ENCODE results near the gene SSC5D. TPM values are rescaled to one million over a fixed set of nuclear protein-coding genes. Genes with fewer than 3 reads are reported as not detected.

Gene SSC5D
- polyA plus RNA-seq, 1 of the 3 experiments (the other 2 are of a cell fraction): 4.9 TPM

GRCh38 chr19:55491546-55492360 is 3.5 kb downstream of the SSC5D start:
- POLR2A ChIA-PET: interaction anchor here (1.1 to 1.8 kb wide), 3 partner anchors 12 to 18 kb away, joined by 3 to 6 read pairs (median 3); partner anchors contain the start of gene ZNF628
- CTCF ChIA-PET: interaction anchor here (6.3 to 15.1 kb wide), 2 partner anchors 13 to 24 kb away, joined by 31 to 162 read pairs; no protein-coding TSS in a partner anchor
- no peaks in the 10 kb centered on the region for H3K9me3 ChIP-seq
- no peak overlapping the region for H3K27ac ChIP-seq (ENCODE audit: low read depth in 2 of 2, low read length in 1 of 2)
- no peak for DNase-seq
- H3K36me3 ChIP-seq (replicated peaks in 1 of 2; ENCODE audit: control insufficient read depth in 1 of 2, insufficient read depth in 2 of 2, low read length in 1 of 2): no peaks in the 10 kb centered on the region
- H3K79me2 ChIP-seq (ENCODE audit: insufficient read depth): no peaks in the 10 kb centered on the region
- H3F3A ChIP-seq (replicated peaks; ENCODE audit: insufficient read depth): peaks cover 18% of the 10 kb centered on the region
- no peak overlapping the region for H2AFZ ChIP-seq (ENCODE audit: low read depth)
- 84% methylated on average over 19 of the region's 24 CpGs for WGBS (ENCODE audit: low lambda C conversion rate)
- no peaks in the 10 kb centered on the region for H3K27me3 ChIP-seq (ENCODE audit: insufficient read depth)
- no peak overlapping the region for H3K9ac ChIP-seq
- H3K4me3 ChIP-seq (ENCODE audit: low read depth in 2 of 2, low read length in 1 of 2): no peak overlapping the region
- H3K9me2 ChIP-seq: no peaks in the 10 kb centered on the region
- no peaks in the 10 kb centered on the region for H4K20me1 ChIP-seq (ENCODE audit: insufficient read depth)
- TF ChIP-seq FOXJ3 (CRISPR knock-in tag; IDR thresholded peaks at IDR 0.05): no peak
- no peak for TF ChIP-seq RAD21 (IDR thresholded peaks at IDR 0.05; ENCODE audit: low read length)
- TF ChIP-seq, protein P1, sequence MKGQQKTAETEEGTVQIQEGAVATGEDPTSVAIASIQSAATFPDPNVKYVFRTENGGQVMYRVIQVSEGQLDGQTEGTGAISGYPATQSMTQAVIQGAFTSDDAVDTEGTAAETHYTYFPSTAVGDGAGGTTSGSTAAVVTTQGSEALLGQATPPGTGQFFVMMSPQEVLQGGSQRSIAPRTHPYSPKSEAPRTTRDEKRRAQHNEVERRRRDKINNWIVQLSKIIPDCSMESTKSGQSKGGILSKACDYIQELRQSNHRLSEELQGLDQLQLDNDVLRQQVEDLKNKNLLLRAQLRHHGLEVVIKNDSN (IDR thresholded peaks at IDR 0.05; ENCODE audit: borderline replicate concordance, low read depth): no peak
- TF ChIP-seq FOSL2 (IDR thresholded peaks at IDR 0.05; ENCODE audit: borderline replicate concordance, low read depth): no peak
- TF ChIP-seq, protein P2, sequence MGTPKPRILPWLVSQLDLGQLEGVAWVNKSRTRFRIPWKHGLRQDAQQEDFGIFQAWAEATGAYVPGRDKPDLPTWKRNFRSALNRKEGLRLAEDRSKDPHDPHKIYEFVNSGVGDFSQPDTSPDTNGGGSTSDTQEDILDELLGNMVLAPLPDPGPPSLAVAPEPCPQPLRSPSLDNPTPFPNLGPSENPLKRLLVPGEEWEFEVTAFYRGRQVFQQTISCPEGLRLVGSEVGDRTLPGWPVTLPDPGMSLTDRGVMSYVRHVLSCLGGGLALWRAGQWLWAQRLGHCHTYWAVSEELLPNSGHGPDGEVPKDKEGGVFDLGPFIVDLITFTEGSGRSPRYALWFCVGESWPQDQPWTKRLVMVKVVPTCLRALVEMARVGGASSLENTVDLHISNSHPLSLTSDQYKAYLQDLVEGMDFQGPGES (IDR thresholded peaks at IDR 0.05; ENCODE audit: low read depth, low read length): no peak
- no peak for TF ChIP-seq REST (IDR thresholded peaks at IDR 0.05; ENCODE audit: low read depth, low read length)
- no peak for TF ChIP-seq POLR2AphosphoS5 (IDR thresholded peaks at IDR 0.05; ENCODE audit: low read depth, low read length)
- no peak for TF ChIP-seq MAX (IDR thresholded peaks at IDR 0.05; ENCODE audit: low read depth)
- no peak for TF ChIP-seq CHD2 (IDR thresholded peaks at IDR 0.05; ENCODE audit: low read length, partially characterized antibody)
- TF ChIP-seq, protein P3, sequence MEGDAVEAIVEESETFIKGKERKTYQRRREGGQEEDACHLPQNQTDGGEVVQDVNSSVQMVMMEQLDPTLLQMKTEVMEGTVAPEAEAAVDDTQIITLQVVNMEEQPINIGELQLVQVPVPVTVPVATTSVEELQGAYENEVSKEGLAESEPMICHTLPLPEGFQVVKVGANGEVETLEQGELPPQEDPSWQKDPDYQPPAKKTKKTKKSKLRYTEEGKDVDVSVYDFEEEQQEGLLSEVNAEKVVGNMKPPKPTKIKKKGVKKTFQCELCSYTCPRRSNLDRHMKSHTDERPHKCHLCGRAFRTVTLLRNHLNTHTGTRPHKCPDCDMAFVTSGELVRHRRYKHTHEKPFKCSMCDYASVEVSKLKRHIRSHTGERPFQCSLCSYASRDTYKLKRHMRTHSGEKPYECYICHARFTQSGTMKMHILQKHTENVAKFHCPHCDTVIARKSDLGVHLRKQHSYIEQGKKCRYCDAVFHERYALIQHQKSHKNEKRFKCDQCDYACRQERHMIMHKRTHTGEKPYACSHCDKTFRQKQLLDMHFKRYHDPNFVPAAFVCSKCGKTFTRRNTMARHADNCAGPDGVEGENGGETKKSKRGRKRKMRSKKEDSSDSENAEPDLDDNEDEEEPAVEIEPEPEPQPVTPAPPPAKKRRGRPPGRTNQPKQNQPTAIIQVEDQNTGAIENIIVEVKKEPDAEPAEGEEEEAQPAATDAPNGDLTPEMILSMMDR (IDR thresholded peaks at IDR 0.05): no peak
- no peak for TF ChIP-seq ELF1 (IDR thresholded peaks at IDR 0.05)
- TF ChIP-seq JUND (IDR thresholded peaks at IDR 0.05): no peak
- no peak for TF ChIP-seq EZH2phosphoT487 (IDR thresholded peaks at IDR 0.05; ENCODE audit: borderline replicate concordance, low read depth)
- TF ChIP-seq YY1 (IDR thresholded peaks at IDR 0.05; ENCODE audit: low read depth): no peak
- TF ChIP-seq MEF2A (IDR thresholded peaks at IDR 0.05; ENCODE audit: borderline replicate concordance, low read depth): no peak
- peaks cover 11 to 53% of the 10 kb centered on the region in 2 experiments; a peak in 3 of 4 replicates for H3K4me1 ChIP-seq (ENCODE audit: control insufficient read depth in 1 of 2, insufficient read depth in 2 of 2, low read depth in 1 of 2, low read length in 1 of 2)
- no peak overlapping the region for H3K4me2 ChIP-seq
